Lower lobe of right lung (tissue), 2 donors: ENCODE measurements around the gene TCEAL4. TPM values are rescaled to one million over a fixed set of nuclear protein-coding genes. Genes with fewer than 3 reads are reported as not detected.

Source experiments
- ATAC-seq, 2 donors: fragments of 200-7000 bp; cut with Tn5 transposase; one replicate each; pipeline ENCODE4 v1.9.1; 2020 to 2022; ENCODE audit warnings: mild to moderate bottlenecking in 2 of 2, moderate library complexity in 2 of 2
- DNase-seq: peaks from one replicate; pipeline ENCODE4 v3.0.0-alpha.2; 2020
- H3K27ac ChIP-seq: fragments of 200-600 bp; one replicate; pipeline ENCODE4 v1.8.0; 2022
- H3K27me3 ChIP-seq: fragments of 200-600 bp; one replicate; pipeline ENCODE4 v1.8.0; 2022; ENCODE audit warnings: low read depth
- H3K36me3 ChIP-seq: fragments of 200-600 bp; one replicate; pipeline ENCODE4 v1.8.0; 2022; ENCODE audit warnings: mild to moderate bottlenecking
- H3K4me1 ChIP-seq: fragments of 200-600 bp; one replicate; pipeline ENCODE4 v1.8.0; 2022
- H3K4me3 ChIP-seq: fragments of 200-600 bp; one replicate; pipeline ENCODE4 v1.8.0; 2022; ENCODE audit warnings: mild to moderate bottlenecking
- H3K9me3 ChIP-seq: fragments of 200-600 bp; one replicate; pipeline ENCODE4 v1.8.0; 2022
- CTCF ChIP-seq: fragments of 200-600 bp; IDR thresholded peaks from one replicate; pipeline ENCODE4 v1.8.0; 2022; ENCODE audit warnings: antibody characterized with exemption, mild to moderate bottlenecking
- intact Hi-C: fragments of 100-400 bp; cut with DNase I; formaldehyde crosslinking; loops from one replicate; pipeline ENCODE4 v1.11.0; 2022
- long read RNA-seq: library from polyadenylated mRNA; unstranded; transcript quantifications from one replicate; pipeline ENCODE4 v2.0.0, GENCODE V29; 2021
- total RNA-seq: library from RNA; stranded (reverse); fragmentation: NEBNext Ultra II Directional; extraction: Animal tissue kit (Norgen Biotek cat#: 25700); gene quantifications from one replicate; pipeline ENCODE4 v1.2.1, GENCODE V29; 2021
- donor health status: DM: no; HTN: yes; CAD: no; lungs with severe emphysema.

The TCEAL4 gene
- total RNA-seq, result 58.7 TPM
- long read RNA-seq, transcript TCEAL4-212 (3 exons, 1,008 nt), result minor isoform, 6 of 75 reads
- long read RNA-seq, transcript TCEAL4-208 (3 exons, 1,273 nt), result major isoform, 42 of 75 reads
- long read RNA-seq, transcript TCEAL4-206 (3 exons, 1,135 nt), result minor isoform, 7 of 75 reads
- long read RNA-seq, partial matches to known transcripts, result 0 of 75 reads
- long read RNA-seq, other reads (novel, unspliced or antisense), result 18 of 75 reads

DNA sequence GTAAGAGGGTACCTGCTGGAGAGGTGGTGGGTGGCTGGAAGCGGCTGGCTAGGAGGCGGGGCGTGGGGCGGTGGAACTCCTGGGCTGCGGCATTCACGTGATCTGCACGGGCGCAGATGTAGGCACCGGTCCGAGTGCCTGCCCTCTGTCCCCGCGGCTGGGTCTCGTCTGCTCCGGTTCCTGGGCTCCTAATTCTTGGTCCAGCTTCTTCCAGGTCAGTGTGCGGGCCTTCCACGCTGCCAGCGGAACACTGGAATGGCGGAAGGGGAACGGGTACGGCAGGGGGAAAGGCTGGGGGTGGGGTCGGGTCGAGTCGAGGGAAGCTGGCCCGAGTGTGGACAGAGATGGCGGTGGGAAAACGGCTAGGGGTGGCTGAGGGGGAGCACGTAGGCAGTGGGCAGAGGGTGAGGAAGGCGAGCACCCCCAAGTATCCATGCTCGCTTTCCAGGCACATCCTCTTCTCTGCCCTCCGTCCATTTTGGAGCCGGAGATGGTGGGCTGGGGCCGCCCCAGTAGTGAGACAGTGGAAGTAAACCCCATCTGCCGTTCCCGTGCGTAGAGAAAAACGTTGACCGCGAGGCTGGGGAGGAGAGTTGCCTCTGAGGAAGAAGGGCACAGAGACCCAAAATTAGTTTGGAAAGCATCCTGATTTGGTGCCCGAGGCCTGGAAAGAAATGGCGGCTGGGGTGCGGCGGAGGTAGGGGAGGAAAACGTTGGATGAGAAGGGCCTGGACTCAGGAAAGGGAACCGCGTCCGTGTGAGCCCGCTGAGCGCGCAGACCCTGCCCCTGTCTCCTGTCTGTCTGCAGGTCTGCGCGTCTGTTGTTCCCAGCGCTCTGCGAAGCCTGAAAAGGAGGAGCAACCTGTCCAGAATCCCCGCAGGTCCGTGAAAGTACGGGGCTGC, at the start of gene TCEAL4:
TCEAL4 (plus strand) TSS at position 105 of the 903 bp plus-strand sequence. CDS start 1,161 bp downstream, outside the sequence.
- no peaks in the 10 kb centered on the region for H3K9me3 ChIP-seq
- H3K4me1 ChIP-seq, result no peaks in the 10 kb centered on the region
- ATAC-seq (peak; percentile 91 to 96), DNase-seq (peak; percentile 74)
- H3K27me3 ChIP-seq, result no peaks in the 10 kb centered on the region
- peak within 1 kb of the TSS; percentile 62 for H3K4me3 ChIP-seq
- peak within 1 kb of the TSS; percentile 77 for H3K27ac ChIP-seq
- intact Hi-C loops, result no loop called here
- no peak for TF ChIP-seq CTCF
- H3K36me3 ChIP-seq, result no peaks in the 10 kb centered on the region

DNA sequence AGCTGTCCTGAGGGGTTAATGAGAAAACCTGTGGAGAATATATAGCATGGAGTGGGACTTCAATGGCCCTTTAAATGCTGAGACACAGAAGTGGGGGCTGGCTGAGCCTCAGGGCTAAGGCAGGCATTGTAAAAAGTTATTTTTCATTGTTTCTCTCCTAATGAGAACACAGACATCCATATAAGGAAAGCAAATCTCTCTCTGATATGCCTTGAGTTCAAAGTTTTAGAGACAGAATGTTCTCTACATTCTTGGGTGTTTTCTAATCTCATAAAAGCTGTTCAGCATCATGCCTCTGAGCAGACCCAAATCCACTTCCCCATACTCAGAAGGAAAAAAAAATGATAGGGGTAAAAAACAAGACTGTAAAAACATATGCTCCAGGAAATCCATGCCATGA, 49.2 kb upstream of the TCEAL4 start:
- TF ChIP-seq CTCF, result no peak
- Histone ChIP-seq H3K4me1 (no peaks in the 10 kb centered on the region), H3K36me3 (no peaks in the 10 kb centered on the region), H3K9me3 (no peaks in the 10 kb centered on the region), H3K27ac (peak overlapping the region; percentile 31), H3K27me3 (no peaks in the 10 kb centered on the region), H3K4me3 (no peak overlapping the region)
- ATAC-seq (no peak), DNase-seq (no peak)
- intact Hi-C loops, result loop anchor here (10.0 kb wide), 1 partner anchor 289 kb away; no protein-coding TSS in a partner anchor

- TF ChIP-seq CTCF, result no peak
- ATAC-seq (no peak), DNase-seq (no peak)
- intact Hi-C loops, result loop anchor here (10.0 kb wide), 1 partner anchor 288 kb away; no protein-coding TSS in a partner anchor
- Histone ChIP-seq H3K4me1 (no peaks in the 10 kb centered on the region), H3K4me3 (no peak overlapping the region), H3K27me3 (no peaks in the 10 kb centered on the region), H3K9me3 (no peaks in the 10 kb centered on the region), H3K27ac (peak overlapping the region; percentile 31), H3K36me3 (no peaks in the 10 kb centered on the region)
These were observed 48.6 kb upstream of the TCEAL4 start for GRCh38 chrX:103536732-103537131.

- no peak for TF ChIP-seq CTCF
- Histone ChIP-seq H3K27ac (peak overlapping the region; percentile 46), H3K36me3 (no peaks in the 10 kb centered on the region), H3K27me3 (no peaks in the 10 kb centered on the region), H3K4me1 (no peaks in the 10 kb centered on the region), H3K9me3 (no peaks in the 10 kb centered on the region), H3K4me3 (no peak overlapping the region)
- intact Hi-C loops, result loop anchor here (10.0 kb wide), 1 partner anchor 287 kb away; no protein-coding TSS in a partner anchor
- ATAC-seq (no peak), DNase-seq (no peak)
These were observed 47.4 kb upstream of the TCEAL4 start for GRCh38 chrX:103537871-103538387.

- intact Hi-C loops, result loop anchor here (10.0 kb wide), 1 partner anchor 286 kb away; no protein-coding TSS in a partner anchor
- no peaks in the 10 kb centered on the region for H3K4me1 ChIP-seq
- no peak for TF ChIP-seq CTCF
- H3K9me3 ChIP-seq, result no peaks in the 10 kb centered on the region
- H3K4me3 ChIP-seq, result no peak overlapping the region
- H3K27ac ChIP-seq, result peak overlapping the region; percentile 65
- H3K36me3 ChIP-seq, result no peaks in the 10 kb centered on the region
- ATAC-seq, result no peak
- no peak for DNase-seq
- no peaks in the 10 kb centered on the region for H3K27me3 ChIP-seq
These were observed 46.6 kb upstream of the TCEAL4 start for GRCh38 chrX:103538728-103539127.
